Measurements from ENCODE around the gene RGS12. TPM values are rescaled to one million over a fixed set of nuclear protein-coding genes. Genes with fewer than 3 reads are reported as not detected.

RGS12 gene
- total RNA-seq, 1 donor from 2014 or later: 21.9 TPM

DNA sequence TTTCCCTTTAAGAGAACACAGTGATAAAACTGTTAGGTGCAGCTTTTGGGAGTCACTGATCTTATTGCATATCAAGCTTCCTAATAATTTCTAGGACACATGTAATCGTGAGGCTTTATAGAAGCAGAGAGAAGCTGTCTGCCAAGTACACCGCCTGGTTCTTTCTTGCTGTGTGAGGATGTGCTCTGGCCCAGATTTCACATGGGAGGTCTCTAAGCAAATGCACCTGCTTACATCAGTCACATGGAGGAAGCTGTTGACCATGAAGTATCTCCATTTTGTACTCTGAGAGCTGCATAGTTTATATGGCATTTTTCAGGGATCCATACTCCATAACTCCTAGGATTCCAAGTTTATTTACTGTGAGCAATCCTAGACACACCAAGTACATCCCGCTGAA lies 37.1 kb downstream of the RGS12 start:
- Mint-ChIP-seq H3K27me3 (ENCODE audit: low read depth, unreplicated experiment) (peaks cover 2% of the 10 kb centered on the region), H3K4me3 (ENCODE audit: unreplicated experiment) (no peak overlapping the region), H3K9me3 (ENCODE audit: unreplicated experiment) (no peaks in the 10 kb centered on the region), H3K4me1 (ENCODE audit: low read depth, unreplicated experiment) (no peaks in the 10 kb centered on the region), H3K27ac (ENCODE audit: unreplicated experiment) (no peak overlapping the region), H3K36me3 (ENCODE audit: low read depth, unreplicated experiment) (peaks cover 5% of the 10 kb centered on the region)
- no peak overlapping the region for H3K9ac ChIP-seq (ENCODE audit: low read length)
- no peak overlapping the region for H3K27ac ChIP-seq (ENCODE audit: low read depth, low read length)
- no peak overlapping the region for H3K4me3 ChIP-seq (ENCODE audit: insufficient read depth, low read depth, low read length)
- peaks cover 52% of the 10 kb centered on the region for H4K20me1 ChIP-seq (ENCODE audit: insufficient read depth, low read length)
- H3K4me2 ChIP-seq (ENCODE audit: low read length): no peak overlapping the region
- H3K36me3 ChIP-seq (ENCODE audit: insufficient read depth, low read length): no peaks in the 10 kb centered on the region
- no peak overlapping the region for H2AFZ ChIP-seq (ENCODE audit: low read depth, low read length)
- H3K27me3 ChIP-seq (ENCODE audit: insufficient read depth, low read length): no peaks in the 10 kb centered on the region
- DNase-seq (ENCODE audit: low read depth): no peak
- H3K4me1 ChIP-seq (ENCODE audit: insufficient read depth, low read length): no peaks in the 10 kb centered on the region
- peaks cover 45% of the 10 kb centered on the region for H3K79me2 ChIP-seq (ENCODE audit: insufficient read depth, low read length)
- no peaks in the 10 kb centered on the region for H3K9me3 ChIP-seq (ENCODE audit: insufficient read depth, low read depth, low read length)
- no peak for FAIRE-seq
- TF ChIP-seq, protein P1, sequence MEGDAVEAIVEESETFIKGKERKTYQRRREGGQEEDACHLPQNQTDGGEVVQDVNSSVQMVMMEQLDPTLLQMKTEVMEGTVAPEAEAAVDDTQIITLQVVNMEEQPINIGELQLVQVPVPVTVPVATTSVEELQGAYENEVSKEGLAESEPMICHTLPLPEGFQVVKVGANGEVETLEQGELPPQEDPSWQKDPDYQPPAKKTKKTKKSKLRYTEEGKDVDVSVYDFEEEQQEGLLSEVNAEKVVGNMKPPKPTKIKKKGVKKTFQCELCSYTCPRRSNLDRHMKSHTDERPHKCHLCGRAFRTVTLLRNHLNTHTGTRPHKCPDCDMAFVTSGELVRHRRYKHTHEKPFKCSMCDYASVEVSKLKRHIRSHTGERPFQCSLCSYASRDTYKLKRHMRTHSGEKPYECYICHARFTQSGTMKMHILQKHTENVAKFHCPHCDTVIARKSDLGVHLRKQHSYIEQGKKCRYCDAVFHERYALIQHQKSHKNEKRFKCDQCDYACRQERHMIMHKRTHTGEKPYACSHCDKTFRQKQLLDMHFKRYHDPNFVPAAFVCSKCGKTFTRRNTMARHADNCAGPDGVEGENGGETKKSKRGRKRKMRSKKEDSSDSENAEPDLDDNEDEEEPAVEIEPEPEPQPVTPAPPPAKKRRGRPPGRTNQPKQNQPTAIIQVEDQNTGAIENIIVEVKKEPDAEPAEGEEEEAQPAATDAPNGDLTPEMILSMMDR (IDR thresholded peaks at IDR 0.05; ENCODE audit: insufficient read depth, low read depth, low read length): no peak
- TF ChIP-seq EZH2 (IDR thresholded peaks at IDR 0.05; ENCODE audit: insufficient read depth, low read length): no peak

DNA sequence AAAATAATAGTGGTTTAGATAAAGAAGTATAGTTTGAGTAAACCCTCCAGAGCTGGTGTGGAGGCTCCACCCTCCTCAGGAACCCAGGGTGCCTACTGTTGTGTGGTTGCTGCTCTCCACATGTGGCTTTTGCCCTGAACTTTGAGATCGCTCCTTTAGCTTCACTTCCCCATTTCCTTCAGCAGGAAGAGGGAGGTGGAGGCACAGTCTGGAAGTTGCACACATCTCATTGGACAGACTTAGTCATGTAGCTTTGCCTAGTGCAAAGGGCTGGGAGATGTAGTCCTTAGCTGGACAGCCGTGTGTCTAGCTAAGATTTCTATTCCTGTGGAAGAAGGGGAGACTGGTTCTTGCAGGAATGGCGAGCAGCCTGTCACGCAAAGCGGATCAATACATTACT lies 37.9 kb downstream of the RGS12 start:
- H3K4me1 Mint-ChIP-seq (ENCODE audit: low read depth, unreplicated experiment): no peaks in the 10 kb centered on the region
- Histone ChIP-seq H3K79me2 (ENCODE audit: insufficient read depth, low read length) (peaks cover 43% of the 10 kb centered on the region), H3K4me2 (ENCODE audit: low read length) (no peak overlapping the region), H3K4me3 (ENCODE audit: insufficient read depth, low read depth, low read length) (no peak overlapping the region), H2AFZ (ENCODE audit: low read depth, low read length) (no peak overlapping the region), H3K4me1 (ENCODE audit: insufficient read depth, low read length) (no peaks in the 10 kb centered on the region), H3K9ac (ENCODE audit: low read length) (no peak overlapping the region), H3K27ac (ENCODE audit: low read depth, low read length) (no peak overlapping the region), H4K20me1 (ENCODE audit: insufficient read depth, low read length) (peaks cover 53% of the 10 kb centered on the region), H3K36me3 (ENCODE audit: insufficient read depth, low read length) (no peaks in the 10 kb centered on the region), H3K9me3 (ENCODE audit: insufficient read depth, low read depth, low read length) (no peaks in the 10 kb centered on the region), H3K27me3 (ENCODE audit: insufficient read depth, low read length) (no peaks in the 10 kb centered on the region)
- H3K9me3 Mint-ChIP-seq (ENCODE audit: unreplicated experiment): no peaks in the 10 kb centered on the region
- FAIRE-seq (no peak), DNase-seq (ENCODE audit: low read depth) (no peak)
- peaks cover 2% of the 10 kb centered on the region for H3K27me3 Mint-ChIP-seq (ENCODE audit: low read depth, unreplicated experiment)
- no peak overlapping the region for H3K4me3 Mint-ChIP-seq (ENCODE audit: unreplicated experiment)
- TF ChIP-seq, protein P1 (IDR thresholded peaks at IDR 0.05; ENCODE audit: insufficient read depth, low read depth, low read length): no peak
- no peak for TF ChIP-seq EZH2 (IDR thresholded peaks at IDR 0.05; ENCODE audit: insufficient read depth, low read length)
- no peak overlapping the region for H3K27ac Mint-ChIP-seq (ENCODE audit: unreplicated experiment)
- H3K36me3 Mint-ChIP-seq (ENCODE audit: low read depth, unreplicated experiment): peaks cover 5% of the 10 kb centered on the region

GRCh38 chr4:3331511-3332394 lies 38.9 kb downstream of the RGS12 start:
- H3K27ac ChIP-seq (ENCODE audit: low read depth, low read length): no peak overlapping the region
- H3K9me3 Mint-ChIP-seq (ENCODE audit: unreplicated experiment): no peaks in the 10 kb centered on the region
- H2AFZ ChIP-seq (ENCODE audit: low read depth, low read length): no peak overlapping the region
- no peaks in the 10 kb centered on the region for H3K9me3 ChIP-seq (ENCODE audit: insufficient read depth, low read depth, low read length)
- H3K27me3 ChIP-seq (ENCODE audit: insufficient read depth, low read length): no peaks in the 10 kb centered on the region
- H3K4me2 ChIP-seq (ENCODE audit: low read length): no peak overlapping the region
- H3K9ac ChIP-seq (ENCODE audit: low read length): no peak overlapping the region
- H3K4me1 Mint-ChIP-seq (ENCODE audit: low read depth, unreplicated experiment): no peaks in the 10 kb centered on the region
- FAIRE-seq (no peak), DNase-seq (ENCODE audit: low read depth) (no peak)
- H3K4me1 ChIP-seq (ENCODE audit: insufficient read depth, low read length): no peaks in the 10 kb centered on the region
- H3K27ac Mint-ChIP-seq (ENCODE audit: unreplicated experiment): no peak overlapping the region
- H3K36me3 Mint-ChIP-seq (ENCODE audit: low read depth, unreplicated experiment): peaks cover 5% of the 10 kb centered on the region
- no peak overlapping the region for H3K4me3 ChIP-seq (ENCODE audit: insufficient read depth, low read depth, low read length)
- H3K27me3 Mint-ChIP-seq (ENCODE audit: low read depth, unreplicated experiment): peaks cover 2% of the 10 kb centered on the region
- peaks cover 48% of the 10 kb centered on the region for H3K79me2 ChIP-seq (ENCODE audit: insufficient read depth, low read length)
- no peak for TF ChIP-seq EZH2 (IDR thresholded peaks at IDR 0.05; ENCODE audit: insufficient read depth, low read length)
- TF ChIP-seq, protein P1 (IDR thresholded peaks at IDR 0.05; ENCODE audit: insufficient read depth, low read depth, low read length): no peak
- peaks cover 49% of the 10 kb centered on the region for H4K20me1 ChIP-seq (ENCODE audit: insufficient read depth, low read length)
- H3K4me3 Mint-ChIP-seq (ENCODE audit: unreplicated experiment): no peak overlapping the region
- H3K36me3 ChIP-seq (ENCODE audit: insufficient read depth, low read length): no peaks in the 10 kb centered on the region
